ENCODE data around the gene TNKS1BP1.

The TNKS1BP1 gene

GRCh38 chr11:57336111-57336666, 11.4 kb upstream of the TNKS1BP1 start:
- no peak for TF ChIP-seq CTCF (IDR thresholded peaks at IDR 0.05; ENCODE audit: extremely low read depth, missing control alignments)
- DNase-seq (ENCODE audit: low spot score): no peak

GRCh38 chr11:57335343-57336110, 10.8 kb upstream of the TNKS1BP1 start, which contains the start of gene SSRP1:
Gene SSRP1 (minus strand): TSS chr11:57335892. CDS start chr11:57335121, 771 bp downstream.
- TF ChIP-seq CTCF (IDR thresholded peaks at IDR 0.05; ENCODE audit: extremely low read depth, missing control alignments): no peak
- peak; percentile 94 for DNase-seq (ENCODE audit: low spot score)

- no peak for TF ChIP-seq CTCF (IDR thresholded peaks at IDR 0.05; ENCODE audit: extremely low read depth, missing control alignments)
- DNase-seq (ENCODE audit: low spot score): no peak
Measured at GRCh38 chr11:57335023-57335342, 10.2 kb upstream of the TNKS1BP1 start.

GRCh38 chr11:57332694-57333440, 8.1 kb upstream of the TNKS1BP1 start:
- DNase-seq (ENCODE audit: low spot score): no peak
- TF ChIP-seq CTCF (IDR thresholded peaks at IDR 0.05; ENCODE audit: extremely low read depth, missing control alignments): no peak

- TF ChIP-seq CTCF (IDR thresholded peaks at IDR 0.05; ENCODE audit: extremely low read depth, missing control alignments): no peak
- no peak for DNase-seq (ENCODE audit: low spot score)
Measured at GRCh38 chr11:57331720-57332119, 7.0 kb upstream of the TNKS1BP1 start.

GRCh38 chr11:57330029-57330428, 5.3 kb upstream of the TNKS1BP1 start:
- no peak for TF ChIP-seq CTCF (IDR thresholded peaks at IDR 0.05; ENCODE audit: extremely low read depth, missing control alignments)
- DNase-seq (ENCODE audit: low spot score): no peak

- no peak for TF ChIP-seq CTCF (IDR thresholded peaks at IDR 0.05; ENCODE audit: extremely low read depth, missing control alignments)
- no peak for DNase-seq (ENCODE audit: low spot score)
Measured at GRCh38 chr11:57327721-57328120, 3.0 kb upstream of the TNKS1BP1 start.

Data from GM20000 (cell line).